Middle frontal gyrus (tissue), 1 donor: Measurements from ENCODE around the gene CACTIN.
"Not testable (repeated sequence)": the region's sequence is repeated elsewhere in the genome, so short reads cannot be mapped to it uniquely, and the experiment has no call there.

Experiments used
- DNase-seq: peaks from one replicate; pipeline ENCODE4 v3.0.0-alpha.2; 2015; ENCODE audit warnings: low spot score; ENCODE audit errors: extremely low spot score

Gene CACTIN

DNA sequence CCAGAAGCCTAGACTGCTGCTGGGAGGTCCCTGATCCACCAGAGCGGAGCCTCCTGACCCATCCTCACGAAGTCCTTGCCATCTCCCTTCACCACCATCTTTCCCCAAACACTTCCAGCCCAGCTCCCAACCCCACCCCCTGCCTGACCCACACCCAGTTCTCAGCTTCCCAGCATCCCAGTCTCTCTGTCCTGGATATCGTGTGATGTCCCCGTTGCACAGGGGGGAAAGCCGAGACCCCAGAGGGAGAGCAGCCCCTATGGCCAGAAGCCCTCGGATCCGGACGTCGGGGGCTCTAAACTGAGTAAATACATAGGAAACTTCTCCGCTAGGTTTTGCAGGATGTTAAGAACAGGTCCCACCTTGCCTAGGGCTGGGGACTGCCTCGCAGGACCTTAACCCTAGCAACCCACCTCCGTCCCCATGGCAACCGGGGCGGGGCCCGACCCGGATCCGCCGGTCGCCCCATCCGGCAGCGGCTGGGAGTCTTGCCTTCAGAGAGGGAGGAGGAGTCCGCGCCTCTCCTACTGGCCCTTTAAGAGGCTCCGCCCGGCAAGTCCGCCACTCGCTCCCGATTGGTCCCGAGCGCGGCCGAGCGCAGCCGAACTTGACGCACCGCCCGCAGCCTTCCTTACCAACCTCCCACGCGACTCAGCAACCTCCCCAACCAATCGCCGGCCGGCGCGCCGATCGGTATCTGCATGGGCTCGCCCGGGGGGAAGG is 54.3 kb downstream of the CACTIN start:
- peak; percentile 99 for DNase-seq

DNA sequence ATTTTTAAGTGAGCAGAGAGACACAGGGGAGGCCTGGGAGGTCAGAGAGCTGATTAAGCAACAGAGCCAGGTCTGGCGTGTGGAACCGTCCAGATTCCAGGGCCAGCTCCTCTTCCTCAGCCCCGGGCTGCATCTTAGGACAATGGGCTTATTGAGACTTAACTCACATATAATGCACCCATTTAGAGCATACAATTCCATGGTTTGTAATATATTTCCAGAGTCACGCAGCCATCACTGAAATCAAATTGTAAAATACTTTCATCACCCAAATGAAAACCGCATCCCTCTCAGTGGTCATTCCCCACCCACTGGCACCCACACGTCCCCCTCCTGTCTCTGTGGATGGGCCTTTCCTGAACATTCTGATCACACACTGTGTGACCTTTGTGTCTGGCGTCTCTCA is 56.0 kb downstream of the CACTIN start:
- DNase-seq = peak; percentile 5

DNA sequence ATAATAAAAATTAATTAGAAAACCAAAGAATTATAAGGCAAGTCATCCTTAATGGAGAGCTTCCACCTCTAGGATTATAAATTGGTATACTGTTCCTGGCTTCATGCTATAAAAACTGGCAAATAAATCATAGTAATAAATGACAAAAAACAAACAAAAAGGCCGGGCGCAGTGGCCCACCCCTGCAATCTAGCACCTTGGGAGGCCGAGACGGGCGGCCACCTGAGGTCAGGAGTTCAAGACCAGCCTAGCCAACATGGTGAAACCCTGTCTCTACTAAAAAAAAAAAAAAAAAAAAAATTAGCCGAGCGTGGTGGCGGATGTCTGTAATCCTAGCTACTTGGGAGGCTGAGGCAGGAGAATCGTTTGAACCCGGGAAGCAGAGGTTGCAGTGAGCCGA is 56.5 kb downstream of the CACTIN start:
- not testable (repeated sequence) for DNase-seq

GRCh38 chr19:3565139-3565538 is 61.5 kb downstream of the CACTIN start:
- DNase-seq = no peak

GRCh38 chr19:3563709-3564524 is 62.7 kb downstream of the CACTIN start:
- no peak for DNase-seq
